Testis (tissue), 3 donors: Measurements from ENCODE around the gene REEP5. TPM values are rescaled to one million over a fixed set of nuclear protein-coding genes. Genes with fewer than 3 reads are reported as not detected.
"Not testable (repeated sequence)": the region's sequence is repeated elsewhere in the genome, so short reads cannot be mapped to it uniquely, and the experiment has no call there.

Source experiments
- DNase-seq: peaks from one replicate; pipeline ENCODE4 v3.0.0-alpha.2; 2019
- H3K27ac ChIP-seq, 2 donors: fragments of 200-600 bp; sonication (generic); one replicate each; pipeline ENCODE4 v1.5.1; 2019
- H3K27me3 ChIP-seq: fragments of 200-600 bp; sonication (generic); one replicate; pipeline ENCODE4 v1.5.1; 2019
- H3K36me3 ChIP-seq: fragments of 200-600 bp; sonication (generic); one replicate; pipeline ENCODE4 v1.5.1; 2017; ENCODE audit warnings: low read depth; ENCODE audit errors: missing control alignments
- H3K4me1 ChIP-seq: fragments of 200-600 bp; sonication (generic); one replicate; pipeline ENCODE4 v1.5.1; 2019
- H3K4me3 ChIP-seq, 2 donors: fragments of 200-600 bp; sonication (generic); one replicate each; pipeline ENCODE4 v1.5.1; 2017 to 2019
- H3K9me3 ChIP-seq: fragments of 200-600 bp; sonication (generic); one replicate; pipeline ENCODE4 v1.5.1; 2017
- CTCF ChIP-seq, 3 experiments: fragments of 450-650 bp in 2 of 3; fragments of 200-600 bp in 1 of 3; sonication (generic) in 1 of 3; IDR thresholded peaks; one replicate each; pipeline ENCODE4 v1.5.1; 2016 to 2019; ENCODE audit warnings: antibody characterized with exemption in 3 of 3, mild to moderate bottlenecking in 2 of 3, moderate library complexity in 1 of 3
- POLR2A ChIP-seq: fragments of 450-650 bp; IDR thresholded peaks from one replicate; pipeline ENCODE4 v1.6.1; 2017; ENCODE audit warnings: antibody characterized with exemption, mild to moderate bottlenecking, moderate library complexity
- WGBS, 2 donors: methylation state at CpG; one replicate each; pipeline ENCODE4 v1.1.5; 2018; 5-methylcytosine and 5-hydroxymethylcytosine counted together
- intact Hi-C: fragments of 100-400 bp; cut with DNase I; formaldehyde crosslinking; loops from one replicate; pipeline ENCODE4 v1.15.1; 2023; ENCODE audit warnings: low total_unique reads
- polyA plus RNA-seq: library from polyadenylated mRNA; stranded (reverse); fragments of 350-450 nt; fragmentation: Illumina TruSeq; extraction: RNeasy Lipid Tissue Mini Kit (QIAGEN cat#74804); gene quantifications from one replicate; pipeline ENCODE4 v1.2.3, GENCODE V29; 2014; ENCODE audit warnings: low read depth, low replicate concordance; ENCODE audit not compliant: insufficient read depth
- total RNA-seq, 2 donors: library from RNA; depleted of rRNA; stranded (reverse); fragments of >200 nt; gene quantifications; one replicate each; pipeline ENCODE4 v1.2.3, GENCODE V29; 2016

REEP5 gene
- total and polyA plus RNA-seq, 3 donors from 2014 or later: 33.3 to 75.6 (median 34.2) TPM

GRCh38 chr5:112910529-112910928 lies 11.5 kb downstream of the REEP5 start:
- no peaks in the 10 kb centered on the region for H3K36me3 ChIP-seq
- no peaks in the 10 kb centered on the region for H3K9me3 ChIP-seq
- no peaks in the 10 kb centered on the region for H3K27me3 ChIP-seq
- 95 to 100% methylated on average over 1 of the region's 1 CpG for WGBS, 2 donors
- no peak overlapping the region for H3K27ac ChIP-seq
- intact Hi-C loops: no loop called here
- DNase-seq: no peak
- no peak overlapping the region for H3K4me3 ChIP-seq
- TF ChIP-seq POLR2A: no peak
- TF ChIP-seq CTCF (IDR thresholded peaks at IDR 0.05): no peak
- H3K4me1 ChIP-seq: no peaks in the 10 kb centered on the region

GRCh38 chr5:112908854-112909253 lies 13.2 kb downstream of the REEP5 start:
- intact Hi-C loops: no loop called here
- no peaks in the 10 kb centered on the region for H3K9me3 ChIP-seq
- H3K4me3 ChIP-seq: no peak overlapping the region
- H3K27ac ChIP-seq: no peak overlapping the region
- no peaks in the 10 kb centered on the region for H3K4me1 ChIP-seq
- no peaks in the 10 kb centered on the region for H3K27me3 ChIP-seq
- DNase-seq: no peak
- TF ChIP-seq POLR2A: no peak
- no peak for TF ChIP-seq CTCF (IDR thresholded peaks at IDR 0.05)
- H3K36me3 ChIP-seq: no peaks in the 10 kb centered on the region

DNA sequence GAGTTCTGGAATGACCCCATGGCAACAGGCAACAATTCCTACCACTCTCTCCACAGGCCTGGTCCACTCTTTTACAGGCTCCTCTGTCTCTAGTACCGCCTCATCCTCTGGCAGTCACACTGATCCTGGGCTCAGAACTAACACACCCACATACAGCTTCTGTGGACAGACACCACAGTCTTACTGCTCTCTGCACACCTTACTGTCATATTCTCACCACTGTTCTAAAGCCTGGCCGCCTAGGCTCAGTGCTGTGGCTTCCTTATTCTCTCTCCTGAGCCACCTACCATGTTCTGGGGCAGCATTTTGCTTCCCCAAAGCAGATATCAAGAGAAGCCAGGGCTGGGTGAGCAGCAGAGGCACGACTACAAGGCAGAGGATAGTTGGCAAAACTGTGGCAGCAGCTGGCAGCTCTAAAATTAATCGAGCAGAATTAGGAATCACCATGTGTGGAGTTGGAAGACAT lies 14.8 kb downstream of the REEP5 start:
- no peak overlapping the region for H3K4me3 ChIP-seq
- WGBS, 2 donors: 78 to 83% methylated on average over 4 of the region's 4 CpGs
- no peak overlapping the region for H3K27ac ChIP-seq
- TF ChIP-seq POLR2A (no peak), CTCF (IDR thresholded peaks at IDR 0.05) (no peak)
- DNase-seq: no peak
- H3K27me3 ChIP-seq: no peaks in the 10 kb centered on the region
- no peaks in the 10 kb centered on the region for H3K4me1 ChIP-seq
- H3K36me3 ChIP-seq: no peaks in the 10 kb centered on the region
- intact Hi-C loops: no loop called here
- H3K9me3 ChIP-seq: no peaks in the 10 kb centered on the region

DNA sequence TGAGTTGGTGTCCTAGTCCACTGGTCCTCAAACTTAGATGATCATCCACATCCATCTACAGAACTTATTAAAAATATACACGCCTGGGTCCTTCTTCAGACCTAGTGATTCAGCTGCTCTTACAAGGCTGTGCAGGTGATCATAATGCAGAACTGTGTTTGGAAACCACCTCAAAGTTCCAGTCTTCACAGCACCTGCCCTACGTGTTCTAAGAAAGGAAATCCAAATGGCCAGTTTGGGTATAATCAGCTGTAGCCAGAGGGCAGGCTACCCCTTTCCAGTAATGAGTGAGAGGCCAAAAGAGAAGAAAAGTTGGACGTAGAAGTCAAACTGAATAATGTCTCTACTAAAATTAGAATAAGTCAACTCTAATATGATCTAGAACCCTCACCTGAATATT lies 15.4 kb downstream of the REEP5 start:
- no peak for TF ChIP-seq POLR2A
- no peak for TF ChIP-seq CTCF (IDR thresholded peaks at IDR 0.05)
- Histone ChIP-seq H3K4me1 (no peaks in the 10 kb centered on the region), H3K4me3 (no peak overlapping the region), H3K27ac (no peak overlapping the region), H3K27me3 (no peaks in the 10 kb centered on the region), H3K36me3 (no peaks in the 10 kb centered on the region), H3K9me3 (no peaks in the 10 kb centered on the region)
- WGBS, 2 donors: 91 to 92% methylated on average over 3 of the region's 3 CpGs
- DNase-seq: no peak
- intact Hi-C loops: no loop called here

DNA sequence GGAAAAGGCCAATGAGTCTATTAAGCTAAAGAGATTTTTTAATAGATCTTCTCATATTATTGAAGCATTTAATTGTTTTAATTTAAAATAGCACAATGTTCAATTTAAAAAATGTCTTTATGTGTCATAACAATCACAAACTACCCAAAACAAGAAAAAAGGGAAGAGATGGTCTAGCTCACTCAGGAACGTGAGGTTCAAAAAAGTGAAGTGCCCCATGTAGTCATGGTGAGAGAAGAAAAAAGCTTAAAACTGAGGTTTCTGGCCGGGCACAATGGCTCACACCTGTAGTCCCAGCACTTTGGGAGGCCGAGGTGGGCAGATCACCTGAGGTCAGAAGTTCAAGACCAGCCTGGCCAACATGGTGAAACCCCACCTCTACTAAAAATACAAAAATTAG lies 17.0 kb downstream of the REEP5 start:
- DNase-seq: not testable (repeated sequence)

More for the DNA sequence above, 17.0 kb downstream of the REEP5 start:
- H3K27ac ChIP-seq, H3K9me3 ChIP-seq, intact Hi-C loops, H3K4me1 ChIP-seq, H3K4me3 ChIP-seq, H3K27me3 ChIP-seq, H3K36me3 ChIP-seq: not testable (repeated sequence)
- WGBS, 2 donors: 84 to 86% methylated on average over 3 of the region's 3 CpGs
